Breast epithelium (tissue), 4 donors: ENCODE results near the gene TANK. TPM values are rescaled to one million over a fixed set of nuclear protein-coding genes. Genes with fewer than 3 reads are reported as not detected.
A peak's percentile ranks its signal among the peaks of the same experiment; 100 is the strongest.

ENCODE experiments used
- DNase-seq, 2 donors: peaks; one replicate each; pipeline ENCODE4 v3.0.0-alpha.2; 2019; ENCODE audit warnings: low spot score in 2 of 2
- H3K27ac ChIP-seq, 2 donors: fragments of 200-600 bp; sonication (generic) in 1 of 2; one replicate each; pipeline ENCODE4 v1.5.1; 2016 to 2019; ENCODE audit warnings: mild to moderate bottlenecking in 1 of 2
- H3K27me3 ChIP-seq, 2 donors: fragments of 200-600 bp; sonication (generic) in 1 of 2; one replicate each; pipeline versions ENCODE4 v1.5.1 to v1.6.0; 2017 to 2019; ENCODE audit warnings: control low read depth in 1 of 2, mild to moderate bottlenecking in 1 of 2
- H3K36me3 ChIP-seq: fragments of 200-600 bp; one replicate; pipeline ENCODE4 v1.5.1; 2019
- H3K4me1 ChIP-seq, 2 donors: fragments of 200-600 bp; sonication (generic); one replicate each; pipeline ENCODE4 v1.5.1; 2016 to 2019; ENCODE audit warnings: control low read depth in 1 of 2
- H3K4me3 ChIP-seq, 3 donors: fragments of 200-600 bp; sonication (generic); 1 replicate in 2 of 3; 2 replicates in 1 of 3; pipeline ENCODE4 v1.5.1; 2016 to 2019; ENCODE audit warnings: mild to moderate bottlenecking in 3 of 3, moderate library complexity in 2 of 3
- H3K9me3 ChIP-seq, 2 donors: fragments of 200-600 bp; sonication (generic) in 1 of 2; one replicate each; pipeline ENCODE4 v1.5.1; 2016 to 2019; ENCODE audit warnings: control low read depth in 1 of 2
- CTCF ChIP-seq, 3 donors: fragments of 450-650 bp; IDR thresholded peaks; one replicate each; pipeline ENCODE4 v1.5.1; 2016 to 2017; ENCODE audit warnings: antibody characterized with exemption in 3 of 3, mild to moderate bottlenecking in 3 of 3, moderate library complexity in 3 of 3
- POLR2A ChIP-seq: fragments of 450-650 bp; IDR thresholded peaks from one replicate; pipeline ENCODE4 v1.6.1; 2016; ENCODE audit warnings: antibody characterized with exemption, mild to moderate bottlenecking, moderate library complexity
- POLR2AphosphoS5 ChIP-seq, 3 donors: sonication (generic); formaldehyde crosslinking; IDR thresholded peaks; one replicate each; pipeline ENCODE4 v1.6.1; 2017; ENCODE audit warnings: antibody characterized with exemption in 3 of 3
- intact Hi-C: fragments of 100-400 bp; cut with DNase I; formaldehyde crosslinking; loops from one replicate; pipeline ENCODE4 v1.15.1; 2023; ENCODE audit warnings: low total_unique reads
- total RNA-seq, 3 donors: library from RNA; depleted of rRNA; stranded (reverse); fragments of >200 nt; gene quantifications; one replicate each; pipeline ENCODE4 v1.1.0, GENCODE V29; 2016

Gene TANK
- total RNA-seq, 3 donors from 2014 or later, result 128 to 242 (median 166) TPM

GRCh38 chr2:161119483-161119882, 40.7 kb upstream of the TANK start:
- no peaks in the 10 kb centered on the region for H3K27me3 ChIP-seq
- no peak overlapping the region for H3K4me3 ChIP-seq
- no peak for DNase-seq
- H3K9me3 ChIP-seq, result no peaks in the 10 kb centered on the region
- TF ChIP-seq CTCF (IDR thresholded peaks at IDR 0.05), result no peak
- TF ChIP-seq POLR2AphosphoS5 (IDR thresholded peaks at IDR 0.05), result no peak
- no peak for TF ChIP-seq POLR2A
- H3K27ac ChIP-seq, result no peak overlapping the region
- H3K4me1 ChIP-seq, result peaks cover 0 to 7% of the 10 kb centered on the region in 2 donors
- intact Hi-C loops, result no loop called here
- H3K36me3 ChIP-seq, result no peaks in the 10 kb centered on the region

- TF ChIP-seq POLR2AphosphoS5 (IDR thresholded peaks at IDR 0.05), result no peak
- no peak for TF ChIP-seq POLR2A
- no peak for TF ChIP-seq CTCF (IDR thresholded peaks at IDR 0.05)
- intact Hi-C loops, result no loop called here
- Histone ChIP-seq H3K9me3 (no peaks in the 10 kb centered on the region), H3K4me1 (peaks cover 0 to 14% of the 10 kb centered on the region in 2 donors), H3K27ac (no peak overlapping the region), H3K27me3 (no peaks in the 10 kb centered on the region), H3K36me3 (no peaks in the 10 kb centered on the region), H3K4me3 (no peak overlapping the region)
- no peak for DNase-seq
These were observed 39.5 kb upstream of the TANK start for GRCh38 chr2:161120775-161121174.

- Histone ChIP-seq H3K4me3 (no peak overlapping the region), H3K4me1 (peaks cover 0 to 14% of the 10 kb centered on the region in 2 donors), H3K9me3 (no peaks in the 10 kb centered on the region), H3K27me3 (no peaks in the 10 kb centered on the region), H3K27ac (peak overlapping the region in 1 of 2 donors; percentile 91), H3K36me3 (no peaks in the 10 kb centered on the region)
- intact Hi-C loops, result no loop called here
- TF ChIP-seq POLR2A, result no peak
- TF ChIP-seq CTCF (IDR thresholded peaks at IDR 0.05), result no peak
- no peak for TF ChIP-seq POLR2AphosphoS5 (IDR thresholded peaks at IDR 0.05)
- no peak for DNase-seq
These were observed 38.6 kb upstream of the TANK start for GRCh38 chr2:161121622-161122021.

- Histone ChIP-seq H3K27ac (peak overlapping the region; percentile 90 to 91), H3K27me3 (no peaks in the 10 kb centered on the region), H3K9me3 (no peaks in the 10 kb centered on the region), H3K4me3 (peak overlapping the region in 2 of 3 donors; percentile 13), H3K4me1 (peaks cover 0 to 14% of the 10 kb centered on the region in 2 donors), H3K36me3 (no peaks in the 10 kb centered on the region)
- peak in 1 of 2 donors; percentile 59 for DNase-seq
- TF ChIP-seq CTCF (IDR thresholded peaks at IDR 0.05) (no peak), POLR2AphosphoS5 (IDR thresholded peaks at IDR 0.05) (peak in 1 of 3 donors; percentile 51)
- intact Hi-C loops, result no loop called here
These were observed 37.3 kb upstream of the TANK start for GRCh38 chr2:161122772-161123530.

GRCh38 chr2:161123531-161124030, 36.6 kb upstream of the TANK start:
- intact Hi-C loops, result no loop called here
- Histone ChIP-seq H3K27ac (peak overlapping the region; percentile 90 to 91), H3K4me1 (peaks cover 0 to 14% of the 10 kb centered on the region in 2 donors), H3K4me3 (peak overlapping the region in 1 of 3 donors; percentile 10), H3K27me3 (no peaks in the 10 kb centered on the region), H3K36me3 (no peaks in the 10 kb centered on the region), H3K9me3 (no peaks in the 10 kb centered on the region)
- no peak for TF ChIP-seq CTCF (IDR thresholded peaks at IDR 0.05)
- TF ChIP-seq POLR2AphosphoS5 (IDR thresholded peaks at IDR 0.05), result no peak
- no peak for TF ChIP-seq POLR2A
- DNase-seq, result no peak
